OCI-LY7 (cell line): ENCODE data around the gene TUB.

ENCODE experiments used
- EZH2phosphoT487 ChIP-seq: fragments of 200-600 bp; sonication (generic); IDR thresholded peaks from 2 replicates; pipeline ENCODE4 v1.6.1; 2018; ENCODE audit warnings: low read depth, borderline replicate concordance, mild to moderate bottlenecking, mixed run types, antibody characterized with exemption, low read length, moderate library complexity, mixed read lengths
- TF ChIP-seq, protein P1 (sequence below): fragments of 200-600 bp; sonication (generic); conservative IDR thresholded peaks from 2 replicates; pipeline ENCODE4 v1.5.1; 2014; ENCODE audit warnings: mild to moderate bottlenecking, antibody characterized with exemption, low read length, moderate library complexity, mixed read lengths

DNA sequence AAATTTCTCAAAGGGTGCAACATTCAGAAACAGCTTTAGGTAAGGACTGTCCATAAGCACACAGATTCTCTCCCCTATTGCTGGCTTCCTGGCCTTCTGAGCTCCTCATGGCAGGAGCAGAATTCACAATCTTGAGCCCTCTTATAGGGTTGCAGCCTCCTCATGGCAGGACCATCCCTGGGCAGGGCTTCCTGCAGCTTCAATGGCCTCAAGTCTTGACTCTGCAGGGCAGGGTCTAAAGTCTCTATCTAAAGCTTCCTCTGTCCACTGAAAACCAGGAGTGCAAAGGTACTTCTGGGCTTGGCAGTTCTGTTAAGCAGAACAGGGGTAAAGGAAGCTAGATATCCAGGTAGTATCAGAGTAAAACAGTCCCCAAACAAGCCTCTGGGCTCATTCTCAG lies 28.7 kb downstream of the TUB start:
- TF ChIP-seq, protein P1, sequence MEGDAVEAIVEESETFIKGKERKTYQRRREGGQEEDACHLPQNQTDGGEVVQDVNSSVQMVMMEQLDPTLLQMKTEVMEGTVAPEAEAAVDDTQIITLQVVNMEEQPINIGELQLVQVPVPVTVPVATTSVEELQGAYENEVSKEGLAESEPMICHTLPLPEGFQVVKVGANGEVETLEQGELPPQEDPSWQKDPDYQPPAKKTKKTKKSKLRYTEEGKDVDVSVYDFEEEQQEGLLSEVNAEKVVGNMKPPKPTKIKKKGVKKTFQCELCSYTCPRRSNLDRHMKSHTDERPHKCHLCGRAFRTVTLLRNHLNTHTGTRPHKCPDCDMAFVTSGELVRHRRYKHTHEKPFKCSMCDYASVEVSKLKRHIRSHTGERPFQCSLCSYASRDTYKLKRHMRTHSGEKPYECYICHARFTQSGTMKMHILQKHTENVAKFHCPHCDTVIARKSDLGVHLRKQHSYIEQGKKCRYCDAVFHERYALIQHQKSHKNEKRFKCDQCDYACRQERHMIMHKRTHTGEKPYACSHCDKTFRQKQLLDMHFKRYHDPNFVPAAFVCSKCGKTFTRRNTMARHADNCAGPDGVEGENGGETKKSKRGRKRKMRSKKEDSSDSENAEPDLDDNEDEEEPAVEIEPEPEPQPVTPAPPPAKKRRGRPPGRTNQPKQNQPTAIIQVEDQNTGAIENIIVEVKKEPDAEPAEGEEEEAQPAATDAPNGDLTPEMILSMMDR, result no peak
- no peak for TF ChIP-seq EZH2phosphoT487
